ENCODE results near the gene IKBKG.

Gene IKBKG

DNA sequence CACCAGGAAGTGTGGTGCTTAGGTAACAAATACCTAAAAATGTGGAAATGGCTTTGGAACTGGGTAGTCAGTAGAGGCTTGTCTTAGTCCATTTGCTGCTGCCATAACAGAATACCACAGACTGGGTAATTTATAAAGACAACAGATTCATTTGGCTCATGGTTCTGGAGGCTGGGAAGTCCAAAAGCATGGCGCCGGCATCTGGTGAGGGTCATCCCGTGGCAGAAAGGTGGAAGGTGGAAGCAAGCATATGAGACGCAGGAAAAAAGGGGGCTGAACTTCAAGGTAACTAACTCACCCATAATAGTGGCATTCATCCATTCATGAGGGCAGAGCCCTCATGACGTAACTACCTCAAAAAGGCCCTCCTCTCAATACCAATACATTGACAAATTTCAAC lies 38.0 kb upstream of the IKBKG start:
- TF ChIP-seq POLR2AphosphoS5 (IDR thresholded peaks at IDR 0.05; ENCODE audit: borderline replicate concordance, low read depth, low read length) (no peak), FOXP2 (optimal IDR thresholded peaks at IDR 0.05; ENCODE audit: control extremely low read depth, extremely low read length, insufficient read depth) (no peak), EZH2 (IDR thresholded peaks at IDR 0.05) (no peak)
- H3K27ac ChIP-seq: no peak overlapping the region
- H3K9me3 ChIP-seq (ENCODE audit: low read depth, low read length): no peaks in the 10 kb centered on the region
- no peak overlapping the region for H3K9ac ChIP-seq (ENCODE audit: insufficient read length)
- no peaks in the 10 kb centered on the region for H3K36me3 ChIP-seq (ENCODE audit: insufficient read depth, low read length)
- DNase-seq (ENCODE audit: low read depth, low spot score): no peak
- no peak overlapping the region for H3K4me3 ChIP-seq

DNA sequence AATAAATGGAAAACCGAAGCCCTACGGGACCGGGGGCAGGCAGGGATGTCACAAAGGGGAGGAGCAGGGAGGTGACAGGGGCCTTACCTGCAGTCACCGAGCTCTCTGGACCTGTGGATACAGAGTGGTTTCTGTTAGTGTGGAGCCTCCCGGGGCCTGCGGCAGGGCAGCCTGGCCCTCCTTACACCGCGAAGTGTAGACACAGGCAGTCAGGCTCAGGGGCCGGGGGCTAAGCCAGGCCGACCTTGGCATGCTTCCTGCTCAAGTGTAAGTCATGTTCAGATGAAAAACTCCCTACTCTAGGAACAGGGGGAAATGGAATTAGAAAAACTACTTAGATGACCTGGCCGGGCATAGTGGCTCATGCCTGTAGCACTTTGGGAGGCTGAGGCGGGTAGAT lies 35.7 kb upstream of the IKBKG start:
- TF ChIP-seq EZH2 (IDR thresholded peaks at IDR 0.05): no peak
- Histone ChIP-seq H3K9ac (ENCODE audit: insufficient read length) (no peak overlapping the region), H3K9me3 (ENCODE audit: low read depth, low read length) (no peaks in the 10 kb centered on the region), H3K27ac (no peak overlapping the region), H3K4me3 (no peak overlapping the region), H3K36me3 (ENCODE audit: insufficient read depth, low read length) (no peaks in the 10 kb centered on the region)
- no peak for DNase-seq (ENCODE audit: low read depth, low spot score)

DNA sequence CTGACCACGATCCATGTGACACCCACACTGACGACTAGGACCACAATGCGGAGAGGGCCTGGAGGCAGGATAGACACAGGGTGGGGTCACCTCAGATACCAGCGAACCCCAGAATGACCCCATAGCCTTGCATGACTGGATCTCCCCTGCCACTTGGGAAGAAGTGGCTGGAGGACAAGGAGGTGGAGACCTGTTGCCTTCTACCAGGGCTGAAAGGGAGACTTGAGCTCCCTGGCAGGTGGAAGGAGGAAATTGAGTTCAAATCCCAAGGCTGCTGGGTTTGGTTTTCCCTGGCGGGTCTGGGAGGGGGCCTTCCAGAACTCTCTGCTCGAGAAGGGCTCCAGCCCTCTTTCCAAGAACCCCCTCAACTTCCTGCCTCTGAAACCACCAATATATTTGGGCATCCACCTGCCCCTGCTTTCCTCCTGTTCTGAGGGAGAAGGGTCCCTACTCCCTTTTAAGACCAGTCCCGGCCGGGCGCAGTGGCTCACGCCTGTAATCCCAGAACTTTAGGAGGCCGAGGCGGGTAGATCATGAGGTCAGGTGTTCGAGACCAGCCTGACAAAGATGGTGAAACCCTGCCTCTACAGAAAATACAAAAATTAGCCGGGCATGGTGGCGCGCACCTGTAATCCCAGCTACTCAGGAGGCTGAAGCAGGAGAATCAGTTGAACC lies 34.4 kb upstream of the IKBKG start:
- Histone ChIP-seq H3K4me3 (no peak overlapping the region), H3K9ac (ENCODE audit: insufficient read length) (no peak overlapping the region), H3K9me3 (ENCODE audit: low read depth, low read length) (no peaks in the 10 kb centered on the region), H3K36me3 (ENCODE audit: insufficient read depth, low read length) (no peaks in the 10 kb centered on the region), H3K27ac (no peak overlapping the region)
- TF ChIP-seq EZH2 (IDR thresholded peaks at IDR 0.05) (no peak), POLR2AphosphoS5 (IDR thresholded peaks at IDR 0.05; ENCODE audit: borderline replicate concordance, low read depth, low read length) (no peak), FOXP2 (optimal IDR thresholded peaks at IDR 0.05; ENCODE audit: control extremely low read depth, extremely low read length, insufficient read depth) (no peak)
- DNase-seq (ENCODE audit: low read depth, low spot score): no peak

DNA sequence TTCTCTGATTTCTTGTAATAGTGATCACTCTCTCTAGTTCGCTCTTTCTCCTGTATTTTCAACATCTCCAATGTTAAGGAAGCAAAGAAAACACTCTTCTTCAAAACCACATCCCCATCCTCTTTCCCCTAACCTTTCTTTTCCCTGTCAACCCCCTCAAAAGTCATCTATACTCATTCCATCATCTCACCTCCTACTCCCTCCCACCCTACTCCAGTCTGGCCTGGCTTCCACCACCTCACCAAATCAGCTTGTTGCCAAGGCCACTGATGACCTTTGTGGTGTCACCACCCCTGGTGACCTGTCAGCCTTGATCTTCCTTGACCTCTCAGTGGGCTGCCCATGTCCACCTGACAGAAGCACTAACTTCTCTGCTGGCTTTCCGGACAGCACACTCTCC lies 33.7 kb upstream of the IKBKG start:
- Histone ChIP-seq H3K4me3 (no peak overlapping the region), H3K9me3 (ENCODE audit: low read depth, low read length) (no peaks in the 10 kb centered on the region), H3K36me3 (ENCODE audit: insufficient read depth, low read length) (no peaks in the 10 kb centered on the region), H3K9ac (ENCODE audit: insufficient read length) (no peak overlapping the region), H3K27ac (no peak overlapping the region)
- no peak for DNase-seq (ENCODE audit: low read depth, low spot score)
- no peak for TF ChIP-seq EZH2 (IDR thresholded peaks at IDR 0.05)
- no peak for TF ChIP-seq POLR2AphosphoS5 (IDR thresholded peaks at IDR 0.05; ENCODE audit: borderline replicate concordance, low read depth, low read length)
- no peak for TF ChIP-seq FOXP2 (optimal IDR thresholded peaks at IDR 0.05; ENCODE audit: control extremely low read depth, extremely low read length, insufficient read depth)

DNA sequence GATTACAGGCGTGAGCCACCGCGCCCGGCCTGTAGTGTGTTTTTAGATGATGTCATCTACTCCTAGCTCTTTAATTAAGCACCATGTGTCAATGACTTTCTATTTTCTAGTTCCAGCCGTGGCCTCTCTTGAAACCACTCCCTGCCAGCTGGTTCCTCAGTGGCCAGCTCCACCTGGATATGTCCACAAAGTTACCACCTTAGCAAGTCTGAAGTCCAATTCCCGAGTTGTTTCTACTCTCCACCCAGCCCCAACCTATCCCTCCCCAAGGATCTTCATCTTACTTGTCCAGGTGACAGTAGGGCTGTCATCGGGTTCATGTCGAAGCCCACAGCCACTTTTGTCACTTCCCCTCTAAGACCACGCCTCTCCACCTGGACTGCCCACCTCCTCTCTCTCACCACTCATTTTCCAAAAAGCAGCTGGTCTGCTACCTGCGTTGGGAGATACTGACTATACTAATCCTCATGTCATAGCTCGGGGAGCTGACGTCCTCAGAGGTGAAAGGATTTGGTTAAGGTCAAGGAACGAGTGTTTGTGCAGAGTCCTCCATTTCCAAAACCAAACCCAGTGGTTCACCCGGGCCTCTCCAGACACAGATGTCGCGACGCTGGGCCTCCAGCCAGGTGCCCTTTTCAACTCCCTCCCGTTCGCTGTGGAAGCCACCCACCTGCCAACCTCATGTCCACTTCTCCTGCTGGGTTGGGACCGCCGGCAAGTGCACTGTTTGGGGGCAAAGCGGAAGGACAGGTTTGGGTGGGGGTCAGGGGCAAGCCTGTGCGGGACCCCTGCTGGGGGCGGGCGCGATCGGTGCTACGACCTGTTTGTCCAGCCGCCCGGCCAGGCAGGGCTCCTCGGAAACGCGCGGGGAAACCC lies 32.1 kb upstream of the IKBKG start:
- Histone ChIP-seq H3K36me3 (ENCODE audit: insufficient read depth, low read length) (no peaks in the 10 kb centered on the region), H3K9ac (ENCODE audit: insufficient read length) (peak overlapping the region; percentile 89), H3K4me3 (peak overlapping the region; percentile 81), H3K9me3 (ENCODE audit: low read depth, low read length) (no peaks in the 10 kb centered on the region), H3K27ac (no peak overlapping the region)
- no peak for DNase-seq (ENCODE audit: low read depth, low spot score)
- TF ChIP-seq FOXP2 (optimal IDR thresholded peaks at IDR 0.05; ENCODE audit: control extremely low read depth, extremely low read length, insufficient read depth): no peak
- TF ChIP-seq POLR2AphosphoS5 (IDR thresholded peaks at IDR 0.05; ENCODE audit: borderline replicate concordance, low read depth, low read length): no peak
- TF ChIP-seq EZH2 (IDR thresholded peaks at IDR 0.05): no peak

DNA sequence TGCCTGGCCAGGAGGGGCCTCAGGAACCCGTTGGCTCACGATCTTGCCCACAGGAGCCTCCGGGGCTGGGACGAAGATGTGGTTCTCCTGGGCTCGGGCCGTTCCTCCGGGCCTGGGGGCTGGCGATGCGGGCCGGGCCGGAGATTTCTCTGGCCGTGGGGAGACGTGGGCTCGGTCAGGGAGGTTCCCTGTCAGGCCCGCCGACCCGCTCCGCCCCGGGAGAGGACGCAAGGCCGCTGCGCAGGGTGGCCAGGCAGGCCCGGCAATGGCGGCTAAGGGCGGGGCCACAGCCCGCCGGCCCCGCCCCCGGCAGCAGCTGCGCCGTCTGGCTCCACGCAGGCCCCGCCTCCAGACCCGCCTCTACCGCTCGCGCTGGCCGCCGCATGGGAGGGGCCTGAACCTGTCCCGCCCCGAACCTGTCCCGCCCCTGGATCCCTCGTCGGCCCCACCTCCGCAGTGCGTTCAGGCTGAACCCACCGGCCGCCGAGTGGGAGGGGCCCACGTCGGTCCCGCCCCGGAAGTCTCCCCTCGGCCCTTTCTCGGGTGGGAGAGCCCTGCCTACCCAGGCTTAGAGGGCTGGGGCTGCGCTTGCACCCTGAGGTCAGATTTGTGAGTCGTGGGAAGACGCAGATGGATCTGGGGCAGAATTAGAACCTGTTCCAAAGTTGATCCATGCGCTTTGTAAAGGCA lies 31.3 kb upstream of the IKBKG start, which contains the start of gene FAM3A:
FAM3A (minus strand) TSS at position 267 of the 690 bp plus-strand sequence. CDS start 460 bp downstream, outside the sequence.
- Histone ChIP-seq H3K27ac (peak within 1 kb of the TSS; percentile 94), H3K9me3 (ENCODE audit: low read depth, low read length) (no peaks in the 10 kb centered on the region), H3K4me3 (peak within 1 kb of the TSS; percentile 81), H3K36me3 (ENCODE audit: insufficient read depth, low read length) (no peaks in the 10 kb centered on the region), H3K9ac (ENCODE audit: insufficient read length) (peak within 1 kb of the TSS; percentile 89)
- peak; percentile 16 for DNase-seq (ENCODE audit: low read depth, low spot score)
- no peak for TF ChIP-seq FOXP2 (optimal IDR thresholded peaks at IDR 0.05; ENCODE audit: control extremely low read depth, extremely low read length, insufficient read depth)
- TF ChIP-seq POLR2AphosphoS5 (IDR thresholded peaks at IDR 0.05; ENCODE audit: borderline replicate concordance, low read depth, low read length): peak; percentile 89

DNA sequence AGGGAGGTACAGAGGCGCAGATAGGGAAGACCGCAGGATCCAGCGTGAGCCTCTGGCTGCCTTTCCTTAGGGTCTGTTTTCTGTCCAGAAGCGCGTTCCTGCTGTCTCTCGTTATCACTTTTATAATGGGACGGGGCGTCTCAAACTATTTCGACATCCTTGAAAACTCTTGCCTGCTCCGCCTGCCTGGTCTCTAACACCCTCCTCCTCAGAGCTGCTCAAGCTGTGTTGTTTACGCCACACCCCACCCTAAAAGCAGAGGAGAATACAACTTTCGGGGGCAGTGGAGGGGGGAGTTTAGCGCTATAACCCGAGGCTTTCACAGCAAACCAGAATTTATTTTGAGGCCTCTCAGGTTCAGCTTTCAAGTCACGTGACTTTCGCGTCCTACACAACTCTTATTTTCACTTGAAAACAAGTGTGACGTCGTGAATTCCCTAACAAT lies 30.7 kb upstream of the IKBKG start:
- Histone ChIP-seq H3K27ac (peak overlapping the region; percentile 94), H3K9me3 (ENCODE audit: low read depth, low read length) (no peaks in the 10 kb centered on the region), H3K36me3 (ENCODE audit: insufficient read depth, low read length) (no peaks in the 10 kb centered on the region), H3K4me3 (peak overlapping the region; percentile 80), H3K9ac (ENCODE audit: insufficient read length) (peak overlapping the region; percentile 72)
- TF ChIP-seq EZH2 (IDR thresholded peaks at IDR 0.05) (no peak), POLR2AphosphoS5 (IDR thresholded peaks at IDR 0.05; ENCODE audit: borderline replicate concordance, low read depth, low read length) (no peak), FOXP2 (optimal IDR thresholded peaks at IDR 0.05; ENCODE audit: control extremely low read depth, extremely low read length, insufficient read depth) (no peak)
- DNase-seq (ENCODE audit: low read depth, low spot score): no peak

DNA sequence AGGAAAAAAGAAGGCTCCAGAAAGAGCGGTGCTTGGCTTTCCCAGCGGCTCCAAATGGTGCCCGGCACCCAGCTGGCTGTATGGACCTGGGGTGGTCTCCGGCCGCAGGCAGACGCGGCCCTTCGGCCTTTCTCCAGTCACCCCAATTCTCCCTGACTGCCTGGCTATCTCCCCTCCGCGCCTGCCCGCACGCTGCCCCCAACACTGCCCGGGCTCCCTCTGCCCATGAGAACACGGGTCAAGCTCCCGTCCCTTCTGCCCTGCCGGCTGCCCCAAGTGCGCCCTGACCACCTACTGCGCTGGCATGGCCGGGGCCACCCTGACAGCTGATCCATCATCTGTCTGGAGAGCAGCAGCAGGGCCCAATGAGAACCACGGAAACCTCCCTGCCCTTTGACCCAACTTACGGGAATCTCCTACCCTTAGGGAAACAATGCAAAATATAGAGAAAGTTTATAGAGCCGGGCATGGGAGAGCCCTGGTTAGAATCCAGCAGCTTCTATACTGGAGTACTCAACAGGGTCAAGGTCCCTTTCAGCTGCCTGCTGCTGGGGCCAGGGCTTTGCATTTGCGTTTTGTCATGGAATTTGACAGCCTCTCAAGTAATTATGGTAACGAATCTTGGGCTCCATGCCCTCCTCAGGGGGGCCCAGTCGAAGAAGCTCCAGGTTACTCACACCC lies 30.2 kb upstream of the IKBKG start:
- no peak for DNase-seq (ENCODE audit: low read depth, low spot score)
- H3K27ac ChIP-seq: peak overlapping the region; percentile 94
- peak overlapping the region; percentile 80 for H3K4me3 ChIP-seq
- peak overlapping the region; percentile 72 for H3K9ac ChIP-seq (ENCODE audit: insufficient read length)
- TF ChIP-seq EZH2 (IDR thresholded peaks at IDR 0.05) (no peak), POLR2AphosphoS5 (IDR thresholded peaks at IDR 0.05; ENCODE audit: borderline replicate concordance, low read depth, low read length) (no peak), FOXP2 (optimal IDR thresholded peaks at IDR 0.05; ENCODE audit: control extremely low read depth, extremely low read length, insufficient read depth) (no peak)
- H3K36me3 ChIP-seq (ENCODE audit: insufficient read depth, low read length): no peaks in the 10 kb centered on the region
- H3K9me3 ChIP-seq (ENCODE audit: low read depth, low read length): no peaks in the 10 kb centered on the region
